HEK293 (cell line): ENCODE data around the gene CCDC12.

Experiments used
- EGR2 ChIP-seq: fragments of 450-650 bp; formaldehyde crosslinking; IDR thresholded peaks from 2 replicates; pipeline ENCODE4 v1.5.1; 2016; ENCODE audit warnings: low read depth, missing biosample characterization, missing genetic modification characterization
- GLIS1 ChIP-seq: fragments of 450-650 bp; formaldehyde crosslinking; IDR thresholded peaks from 2 replicates; pipeline ENCODE4 v1.5.1; 2016; ENCODE audit warnings: missing biosample characterization, missing genetic modification characterization
- HOXC10 ChIP-seq: sonication (generic); formaldehyde crosslinking; IDR thresholded peaks from 2 replicates; pipeline ENCODE4 v1.8.1; 2023; ENCODE audit warnings: mild to moderate bottlenecking, missing genetic modification reagents
- KLF7 ChIP-seq: fragments of 450-650 bp; formaldehyde crosslinking; IDR thresholded peaks from 2 replicates; pipeline ENCODE4 v1.5.1; 2016; ENCODE audit warnings: missing biosample characterization, missing genetic modification characterization, borderline replicate concordance
- SP3 ChIP-seq: fragments of 450-650 bp; formaldehyde crosslinking; IDR thresholded peaks from 2 replicates; pipeline ENCODE4 v1.5.1; 2016; ENCODE audit warnings: missing biosample characterization, missing genetic modification characterization
- WT1 ChIP-seq: fragments of 450-650 bp; formaldehyde crosslinking; IDR thresholded peaks from 2 replicates; pipeline ENCODE4 v1.5.1; 2016; ENCODE audit warnings: missing biosample characterization, missing genetic modification characterization
- ZBTB6 ChIP-seq: fragments of 450-650 bp; formaldehyde crosslinking; IDR thresholded peaks from 2 replicates; pipeline ENCODE4 v1.5.1; 2017; ENCODE audit warnings: missing biosample characterization, missing genetic modification characterization
- ZFP37 ChIP-seq: fragments of 450-650 bp; formaldehyde crosslinking; IDR thresholded peaks from 2 replicates; pipeline ENCODE4 v1.5.1; 2016; ENCODE audit warnings: missing biosample characterization, missing genetic modification characterization
- ZNF132 ChIP-seq: fragments of 450-650 bp; formaldehyde crosslinking; IDR thresholded peaks from 2 replicates; pipeline ENCODE4 v1.5.1; 2017; ENCODE audit warnings: missing biosample characterization, missing genetic modification characterization, borderline replicate concordance
- ZNF157 ChIP-seq: fragments of 450-650 bp; formaldehyde crosslinking; IDR thresholded peaks from 2 replicates; pipeline ENCODE4 v1.5.1; 2016; ENCODE audit warnings: missing biosample characterization, missing genetic modification characterization
- ZNF174 ChIP-seq: fragments of 450-650 bp; formaldehyde crosslinking; IDR thresholded peaks from 2 replicates; pipeline ENCODE4 v1.5.0; 2017; ENCODE audit warnings: missing biosample characterization, mild to moderate bottlenecking, missing genetic modification characterization
- ZNF184 ChIP-seq: fragments of 450-650 bp; IDR thresholded peaks from 2 replicates; pipeline ENCODE4 v1.5.1; 2018; ENCODE audit warnings: missing biosample characterization, mild to moderate bottlenecking, missing genetic modification characterization
- ZNF202 ChIP-seq: fragments of 450-650 bp; formaldehyde crosslinking; IDR thresholded peaks from 2 replicates; pipeline ENCODE4 v1.5.1; 2016; ENCODE audit warnings: missing biosample characterization, missing genetic modification characterization, borderline replicate concordance
- ZNF23 ChIP-seq: fragments of 450-650 bp; formaldehyde crosslinking; IDR thresholded peaks from 2 replicates; pipeline ENCODE4 v1.5.1; 2016; ENCODE audit warnings: missing biosample characterization, missing genetic modification characterization, borderline replicate concordance
- ZNF248 ChIP-seq: fragments of 450-650 bp; formaldehyde crosslinking; IDR thresholded peaks from 2 replicates; pipeline ENCODE4 v1.5.1; 2017; ENCODE audit warnings: missing biosample characterization, missing genetic modification characterization
- ZNF366 ChIP-seq: fragments of 450-650 bp; formaldehyde crosslinking; conservative IDR thresholded peaks from 2 replicates; pipeline ENCODE4 v1.5.1; 2016; ENCODE audit warnings: missing biosample characterization, missing genetic modification characterization
- ZNF404 ChIP-seq: fragments of 450-650 bp; formaldehyde crosslinking; IDR thresholded peaks from 2 replicates; pipeline ENCODE4 v1.5.1; 2017; ENCODE audit warnings: missing biosample characterization, missing genetic modification characterization
- ZNF426 ChIP-seq: fragments of 450-650 bp; formaldehyde crosslinking; IDR thresholded peaks from 2 replicates; pipeline ENCODE4 v1.5.1; 2017; ENCODE audit warnings: missing biosample characterization, missing genetic modification characterization, mild to moderate bottlenecking, inconsistent platforms, moderate library complexity
- ZNF449 ChIP-seq: fragments of 450-650 bp; formaldehyde crosslinking; IDR thresholded peaks from 2 replicates; pipeline ENCODE4 v1.5.1; 2017; ENCODE audit warnings: missing biosample characterization, mild to moderate bottlenecking, missing genetic modification characterization, moderate library complexity
- ZNF48 ChIP-seq: fragments of 450-650 bp; formaldehyde crosslinking; IDR thresholded peaks from 2 replicates; pipeline ENCODE4 v1.5.1; 2016; ENCODE audit warnings: missing biosample characterization, missing genetic modification characterization
- ZNF530 ChIP-seq: fragments of 450-650 bp; formaldehyde crosslinking; IDR thresholded peaks from 2 replicates; pipeline ENCODE4 v1.5.1; 2016; ENCODE audit warnings: low read depth, missing biosample characterization, missing genetic modification characterization
- ZNF549 ChIP-seq: fragments of 450-650 bp; IDR thresholded peaks from 2 replicates; pipeline ENCODE4 v1.5.1; 2018; ENCODE audit warnings: missing biosample characterization, missing genetic modification characterization, mild to moderate bottlenecking, inconsistent platforms, moderate library complexity
- ZNF639 ChIP-seq: fragments of 450-650 bp; formaldehyde crosslinking; IDR thresholded peaks from 2 replicates; pipeline ENCODE4 v1.5.1; 2016; ENCODE audit warnings: missing biosample characterization, missing genetic modification characterization
- ZNF645 ChIP-seq: fragments of 450-650 bp; formaldehyde crosslinking; IDR thresholded peaks from 2 replicates; pipeline ENCODE4; 2016; ENCODE audit warnings: missing biosample characterization, missing genetic modification characterization
- ZNF677 ChIP-seq: fragments of 450-650 bp; IDR thresholded peaks from 2 replicates; pipeline ENCODE4 v1.5.0; 2018; ENCODE audit warnings: missing biosample characterization, mild to moderate bottlenecking, missing genetic modification characterization, moderate library complexity
- ZNF785 ChIP-seq: fragments of 450-650 bp; formaldehyde crosslinking; IDR thresholded peaks from 2 replicates; pipeline ENCODE4 v1.5.1; 2016; ENCODE audit warnings: missing biosample characterization, missing genetic modification characterization
- TF ChIP-seq, protein P1 (sequence below): fragments of 450-650 bp; formaldehyde crosslinking; IDR thresholded peaks from 2 replicates; pipeline ENCODE4 v1.5.1; 2016; ENCODE audit warnings: missing biosample characterization, missing genetic modification characterization, borderline replicate concordance
- TF ChIP-seq, protein P2 (sequence below): fragments of 450-650 bp; formaldehyde crosslinking; IDR thresholded peaks from 2 replicates; pipeline ENCODE4 v1.5.1; 2016; ENCODE audit warnings: missing biosample characterization, missing genetic modification characterization

CCDC12 gene

DNA sequence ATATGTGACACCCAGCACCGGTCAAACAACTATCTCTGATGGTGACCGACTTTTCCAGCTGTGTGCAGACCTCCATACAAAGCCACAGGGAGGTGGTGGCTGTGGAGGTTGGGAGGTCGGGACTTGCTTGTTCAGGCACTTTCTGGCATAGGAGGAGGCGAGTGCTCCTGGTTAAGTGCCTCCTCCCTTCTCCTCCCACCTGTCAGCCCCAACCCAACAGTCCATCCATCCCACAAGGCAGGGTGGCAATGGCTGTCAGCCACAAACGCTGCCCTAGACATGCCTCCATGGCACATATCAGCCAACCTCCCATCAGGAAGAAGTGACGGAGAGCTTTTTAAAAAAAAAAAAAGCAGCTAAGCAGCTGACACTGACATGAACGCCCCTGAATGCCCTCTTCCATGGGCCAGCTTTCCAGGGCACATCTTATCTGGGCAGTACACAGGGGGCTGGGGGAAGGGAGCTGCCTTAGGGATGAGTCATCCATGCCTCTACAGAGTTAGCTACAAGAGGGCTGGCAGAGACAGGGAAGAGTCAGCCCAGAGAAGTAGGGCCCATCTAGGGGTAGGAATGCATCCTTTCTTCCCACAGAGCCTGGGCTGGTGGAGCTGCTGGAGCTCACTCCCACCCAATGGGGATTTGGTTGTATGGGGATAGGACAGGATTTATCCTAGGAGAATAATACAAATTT lies 41.2 kb downstream of the CCDC12 start (continued):
- TF ChIP-seq EGR2 (tag by site-specific recombination) = 0 out of 2 replicates have a peak, but pooled peaks have one; percentile 36
- TF ChIP-seq ZNF366 (tag by site-specific recombination) = peak; percentile 60
- TF ChIP-seq, protein P1, sequence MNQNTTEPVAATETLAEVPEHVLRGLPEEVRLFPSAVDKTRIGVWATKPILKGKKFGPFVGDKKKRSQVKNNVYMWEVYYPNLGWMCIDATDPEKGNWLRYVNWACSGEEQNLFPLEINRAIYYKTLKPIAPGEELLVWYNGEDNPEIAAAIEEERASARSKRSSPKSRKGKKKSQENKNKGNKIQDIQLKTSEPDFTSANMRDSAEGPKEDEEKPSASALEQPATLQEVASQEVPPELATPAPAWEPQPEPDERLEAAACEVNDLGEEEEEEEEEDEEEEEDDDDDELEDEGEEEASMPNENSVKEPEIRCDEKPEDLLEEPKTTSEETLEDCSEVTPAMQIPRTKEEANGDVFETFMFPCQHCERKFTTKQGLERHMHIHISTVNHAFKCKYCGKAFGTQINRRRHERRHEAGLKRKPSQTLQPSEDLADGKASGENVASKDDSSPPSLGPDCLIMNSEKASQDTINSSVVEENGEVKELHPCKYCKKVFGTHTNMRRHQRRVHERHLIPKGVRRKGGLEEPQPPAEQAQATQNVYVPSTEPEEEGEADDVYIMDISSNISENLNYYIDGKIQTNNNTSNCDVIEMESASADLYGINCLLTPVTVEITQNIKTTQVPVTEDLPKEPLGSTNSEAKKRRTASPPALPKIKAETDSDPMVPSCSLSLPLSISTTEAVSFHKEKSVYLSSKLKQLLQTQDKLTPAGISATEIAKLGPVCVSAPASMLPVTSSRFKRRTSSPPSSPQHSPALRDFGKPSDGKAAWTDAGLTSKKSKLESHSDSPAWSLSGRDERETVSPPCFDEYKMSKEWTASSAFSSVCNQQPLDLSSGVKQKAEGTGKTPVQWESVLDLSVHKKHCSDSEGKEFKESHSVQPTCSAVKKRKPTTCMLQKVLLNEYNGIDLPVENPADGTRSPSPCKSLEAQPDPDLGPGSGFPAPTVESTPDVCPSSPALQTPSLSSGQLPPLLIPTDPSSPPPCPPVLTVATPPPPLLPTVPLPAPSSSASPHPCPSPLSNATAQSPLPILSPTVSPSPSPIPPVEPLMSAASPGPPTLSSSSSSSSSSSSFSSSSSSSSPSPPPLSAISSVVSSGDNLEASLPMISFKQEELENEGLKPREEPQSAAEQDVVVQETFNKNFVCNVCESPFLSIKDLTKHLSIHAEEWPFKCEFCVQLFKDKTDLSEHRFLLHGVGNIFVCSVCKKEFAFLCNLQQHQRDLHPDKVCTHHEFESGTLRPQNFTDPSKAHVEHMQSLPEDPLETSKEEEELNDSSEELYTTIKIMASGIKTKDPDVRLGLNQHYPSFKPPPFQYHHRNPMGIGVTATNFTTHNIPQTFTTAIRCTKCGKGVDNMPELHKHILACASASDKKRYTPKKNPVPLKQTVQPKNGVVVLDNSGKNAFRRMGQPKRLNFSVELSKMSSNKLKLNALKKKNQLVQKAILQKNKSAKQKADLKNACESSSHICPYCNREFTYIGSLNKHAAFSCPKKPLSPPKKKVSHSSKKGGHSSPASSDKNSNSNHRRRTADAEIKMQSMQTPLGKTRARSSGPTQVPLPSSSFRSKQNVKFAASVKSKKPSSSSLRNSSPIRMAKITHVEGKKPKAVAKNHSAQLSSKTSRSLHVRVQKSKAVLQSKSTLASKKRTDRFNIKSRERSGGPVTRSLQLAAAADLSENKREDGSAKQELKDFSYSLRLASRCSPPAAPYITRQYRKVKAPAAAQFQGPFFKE (tag by site-specific recombination) = no peak
- TF ChIP-seq GLIS1 (tag by site-specific recombination) = peak; percentile 48; the same call in 1 of the 2 replicates
- no peak for TF ChIP-seq ZNF184 (tag by site-specific recombination)
- no peak for TF ChIP-seq SP3 (tag by site-specific recombination)
- TF ChIP-seq KLF7 (tag by site-specific recombination) = no peak
- no peak for TF ChIP-seq ZNF248 (tag by site-specific recombination)
- TF ChIP-seq ZNF449 = no peak
- no peak for TF ChIP-seq ZNF785
- no peak for TF ChIP-seq ZNF174 (tag by site-specific recombination)
- TF ChIP-seq ZNF530 (tag by site-specific recombination) = no peak
- no peak for TF ChIP-seq ZNF132
- no peak for TF ChIP-seq HOXC10 (CRISPR knock-in tag)
- peak; percentile 86 for TF ChIP-seq WT1 (tag by site-specific recombination)
- TF ChIP-seq ZNF202 (tag by site-specific recombination) = no peak
- TF ChIP-seq ZNF426 (tag by site-specific recombination) = no peak
- TF ChIP-seq ZNF404 = no peak
- TF ChIP-seq, protein P2, sequence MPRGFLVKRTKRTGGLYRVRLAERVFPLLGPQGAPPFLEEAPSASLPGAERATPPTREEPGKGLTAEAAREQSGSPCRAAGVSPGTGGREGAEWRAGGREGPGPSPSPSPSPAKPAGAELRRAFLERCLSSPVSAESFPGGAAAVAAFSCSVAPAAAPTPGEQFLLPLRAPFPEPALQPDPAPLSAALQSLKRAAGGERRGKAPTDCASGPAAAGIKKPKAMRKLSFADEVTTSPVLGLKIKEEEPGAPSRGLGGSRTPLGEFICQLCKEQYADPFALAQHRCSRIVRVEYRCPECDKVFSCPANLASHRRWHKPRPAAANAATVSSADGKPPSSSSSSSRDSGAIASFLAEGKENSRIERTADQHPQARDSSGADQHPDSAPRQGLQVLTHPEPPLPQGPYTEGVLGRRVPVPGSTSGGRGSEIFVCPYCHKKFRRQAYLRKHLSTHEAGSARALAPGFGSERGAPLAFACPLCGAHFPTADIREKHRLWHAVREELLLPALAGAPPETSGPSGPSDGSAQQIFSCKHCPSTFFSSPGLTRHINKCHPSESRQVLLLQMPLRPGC (tag by site-specific recombination) = peak; percentile 59; the same call in 1 of the 2 replicates
- TF ChIP-seq ZNF639 (tag by site-specific recombination) = no peak
- TF ChIP-seq ZNF48 = no peak
- TF ChIP-seq ZNF157 (tag by site-specific recombination) = no peak
- TF ChIP-seq ZFP37 = no peak
- TF ChIP-seq ZBTB6 (tag by site-specific recombination) = no peak
- no peak for TF ChIP-seq ZNF645 (tag by site-specific recombination)
- no peak for TF ChIP-seq ZNF549 (tag by site-specific recombination)
- no peak for TF ChIP-seq ZNF23 (tag by site-specific recombination)
- TF ChIP-seq ZNF677 (tag by site-specific recombination) = no peak
